ENCODE measurements around the gene TMEM229A. TPM values are rescaled to one million over a fixed set of nuclear protein-coding genes. Genes with fewer than 3 reads are reported as not detected.

The TMEM229A gene
- total and polyA plus RNA-seq, 7 donors, result 0.03 TPM; not detected in 6

- no peak for ATAC-seq
- intact Hi-C loops (cut with DNase I), result no loop called here
- Histone ChIP-seq H3K27me3 (ENCODE audit: insufficient read depth in 3 of 3, low read length in 2 of 3) (no peaks in the 10 kb centered on the region), H3K27ac (no peak overlapping the region), H3K9me3 (no peaks in the 10 kb centered on the region), H3K4me3 (no peak overlapping the region), H3K36me3 (ENCODE audit: insufficient read depth in 1 of 2, low read depth in 1 of 2) (no peaks in the 10 kb centered on the region), H3K4me1 (peaks cover 2% of the 10 kb centered on the region)
- no peak for DNase-seq
- TF ChIP-seq CTCF (IDR thresholded peaks at IDR 0.05), result no peak
- WGBS, 3 donors, result 24 to 56% (median 30%) methylated on average over 2 of the region's 2 CpGs
Observed at GRCh38 chr7:123993996-123994395, 38.9 kb downstream of the TMEM229A start.

GRCh38 chr7:123992913-123993518, 39.9 kb downstream of the TMEM229A start:
- intact Hi-C loops (cut with DNase I), result no loop called here
- ATAC-seq (no peak), DNase-seq (no peak)
- Histone ChIP-seq H3K9me3 (no peaks in the 10 kb centered on the region), H3K36me3 (ENCODE audit: insufficient read depth in 1 of 2, low read depth in 1 of 2) (no peaks in the 10 kb centered on the region), H3K4me3 (no peak overlapping the region), H3K4me1 (peaks cover 2% of the 10 kb centered on the region), H3K27ac (no peak overlapping the region), H3K27me3 (ENCODE audit: insufficient read depth in 3 of 3, low read length in 2 of 3) (no peaks in the 10 kb centered on the region)
- WGBS, 3 donors, result 90 to 96% (median 94%) methylated on average over 2 of the region's 2 CpGs
- TF ChIP-seq CTCF (IDR thresholded peaks at IDR 0.05), result no peak

GRCh38 chr7:123987445-123987844, 45.4 kb downstream of the TMEM229A start:
- no peak for ATAC-seq
- no peak for TF ChIP-seq CTCF (IDR thresholded peaks at IDR 0.05)
- Histone ChIP-seq H3K36me3 (ENCODE audit: insufficient read depth in 1 of 2, low read depth in 1 of 2) (no peaks in the 10 kb centered on the region), H3K4me3 (no peak overlapping the region), H3K4me1 (no peaks in the 10 kb centered on the region), H3K27ac (no peak overlapping the region), H3K9me3 (no peaks in the 10 kb centered on the region), H3K27me3 (ENCODE audit: insufficient read depth in 3 of 3, low read length in 2 of 3) (no peaks in the 10 kb centered on the region)
- no peak for DNase-seq
- 78 to 89% (median 86%) methylated on average over 2 of the region's 2 CpGs for WGBS, 3 donors
- intact Hi-C loops (cut with DNase I), result no loop called here

Other genes starting within 250 kb of the TMEM229A start
- 1 to 10 TPM in 3 of 4 donors, under 1 TPM in 1; 0.19 to 3.2 (median 2.4) TPM for gene HYAL4, start 187.9 kb downstream of the TMEM229A start, total RNA-seq
- gene HYAL4, start 187.9 kb downstream of the TMEM229A start, polyA plus RNA-seq, result 1 to 10 TPM in 1 of 3 donors, under 1 TPM in 1, not detected in 1; 0.13 to 1.7 TPM
- gene SPAM1, start 107.8 kb downstream of the TMEM229A start, total RNA-seq, result under 1 TPM in 1 of 4 donors, not detected in 3; 0.79 TPM
- not detected for gene SPAM1, start 107.8 kb downstream of the TMEM229A start, polyA plus RNA-seq

Data from psoas muscle (tissue), 8 donors.